Measurements from ENCODE around the gene ZDHHC14. TPM values are rescaled to one million over a fixed set of nuclear protein-coding genes. Genes with fewer than 3 reads are reported as not detected.

ZDHHC14 gene
- total RNA-seq, 4 donors from 2014 or later: 11.4 to 20.8 (median 15.6) TPM

GRCh38 chr6:157442291-157442690 lies 61.3 kb downstream of the ZDHHC14 start:
- H3K36me3 ChIP-seq: no peaks in the 10 kb centered on the region
- WGBS, 2 donors: 81 to 82% methylated on average over 12 of the region's 12 CpGs
- no peak overlapping the region for H3K4me3 ChIP-seq
- H3K4me1 ChIP-seq: peaks cover 0 to 12% (median 3%) of the 10 kb centered on the region in 4 donors
- H3K9me3 ChIP-seq: no peaks in the 10 kb centered on the region
- DNase-seq (ENCODE audit: low spot score in 2 of 2): no peak
- TF ChIP-seq EP300 (IDR thresholded peaks at IDR 0.05) (no peak), POLR2A (IDR thresholded peaks at IDR 0.05) (no peak), CTCF (IDR thresholded peaks at IDR 0.05) (no peak)
- H3K27me3 ChIP-seq: no peaks in the 10 kb centered on the region
- no peak overlapping the region for H3K27ac ChIP-seq

- Histone ChIP-seq H3K4me3 (no peak overlapping the region), H3K36me3 (no peaks in the 10 kb centered on the region), H3K9me3 (no peaks in the 10 kb centered on the region), H3K4me1 (peaks cover 0 to 9% (median 3%) of the 10 kb centered on the region in 4 donors), H3K27me3 (no peaks in the 10 kb centered on the region), H3K27ac (no peak overlapping the region)
- TF ChIP-seq POLR2A (IDR thresholded peaks at IDR 0.05) (no peak), CTCF (IDR thresholded peaks at IDR 0.05) (no peak)
- 76 to 78% methylated on average over 6 of the region's 6 CpGs for WGBS, 2 donors
- DNase-seq (ENCODE audit: low spot score in 2 of 2): no peak
Observed at GRCh38 chr6:157443066-157443800, 62.2 kb downstream of the ZDHHC14 start.

- WGBS, 2 donors: 55 to 70% methylated on average over 10 of the region's 10 CpGs
- H3K36me3 ChIP-seq: no peaks in the 10 kb centered on the region
- H3K4me1 ChIP-seq: peaks cover 0 to 9% (median 0%) of the 10 kb centered on the region in 4 donors
- H3K27ac ChIP-seq: no peak overlapping the region
- no peaks in the 10 kb centered on the region for H3K27me3 ChIP-seq
- no peaks in the 10 kb centered on the region for H3K9me3 ChIP-seq
- DNase-seq (ENCODE audit: low spot score in 2 of 2): no peak
- TF ChIP-seq POLR2A (IDR thresholded peaks at IDR 0.05) (no peak), CTCF (IDR thresholded peaks at IDR 0.05) (no peak), EP300 (IDR thresholded peaks at IDR 0.05) (no peak)
- no peak overlapping the region for H3K4me3 ChIP-seq
Observed at GRCh38 chr6:157445277-157446009, 64.5 kb downstream of the ZDHHC14 start.

- Histone ChIP-seq H3K9me3 (no peaks in the 10 kb centered on the region), H3K4me3 (no peak overlapping the region), H3K27ac (no peak overlapping the region), H3K36me3 (no peaks in the 10 kb centered on the region), H3K4me1 (peaks cover 0 to 11% (median 0%) of the 10 kb centered on the region in 4 donors), H3K27me3 (no peaks in the 10 kb centered on the region)
- 97 to 98% methylated on average over 3 of the region's 3 CpGs for WGBS, 2 donors
- TF ChIP-seq POLR2A (IDR thresholded peaks at IDR 0.05) (no peak), CTCF (IDR thresholded peaks at IDR 0.05) (no peak), EP300 (IDR thresholded peaks at IDR 0.05) (no peak)
- no peak for DNase-seq (ENCODE audit: low spot score in 2 of 2)
Observed at GRCh38 chr6:157447735-157448134, 66.7 kb downstream of the ZDHHC14 start.

GRCh38 chr6:157449610-157450009 lies 68.6 kb downstream of the ZDHHC14 start:
- WGBS, 2 donors: 42 to 44% methylated on average over 6 of the region's 6 CpGs
- no peak for DNase-seq (ENCODE audit: low spot score in 2 of 2)
- Histone ChIP-seq H3K9me3 (peaks cover 0 to 3% (median 0%) of the 10 kb centered on the region in 4 donors), H3K27me3 (no peaks in the 10 kb centered on the region), H3K4me1 (peaks cover 0 to 11% (median 0%) of the 10 kb centered on the region in 4 donors), H3K4me3 (no peak overlapping the region), H3K27ac (no peak overlapping the region), H3K36me3 (no peaks in the 10 kb centered on the region)
- TF ChIP-seq CTCF (IDR thresholded peaks at IDR 0.05) (no peak), POLR2A (IDR thresholded peaks at IDR 0.05) (no peak), EP300 (IDR thresholded peaks at IDR 0.05) (no peak)
